Activated CD8-positive, alpha-beta memory T cell treated with anti-CD3 and anti-CD28 coated beads for 24 hours (primary cell): ENCODE data around the gene UBA7.
A peak's percentile ranks its signal among the peaks of the same experiment; 100 is the strongest.

Experiments
- DNase-seq: peaks from one replicate; pipeline ENCODE4 v3.0.0-alpha.2; 2020

Gene UBA7

GRCh38 chr3:49805897-49806701, 7.7 kb downstream of the UBA7 start:
- DNase-seq, result no peak

GRCh38 chr3:49805367-49805782, 8.4 kb downstream of the UBA7 start:
- no peak for DNase-seq

GRCh38 chr3:49804141-49805041, 9.4 kb downstream of the UBA7 start:
- no peak for DNase-seq

GRCh38 chr3:49803465-49804140, 10.2 kb downstream of the UBA7 start:
- DNase-seq, result peak; percentile 79

- peak; percentile 94 for DNase-seq
Observed at GRCh38 chr3:49802719-49803464, 10.9 kb downstream of the UBA7 start, which contains the start of gene INKA1. INKA1 (plus strand) TSS chr3:49803261; CDS start chr3:49803393, 132 bp downstream.

GRCh38 chr3:49801160-49801559, 12.6 kb downstream of the UBA7 start:
- DNase-seq, result no peak

- DNase-seq, result no peak
Observed at GRCh38 chr3:49799761-49800160, 14.0 kb downstream of the UBA7 start, which contains the start of gene CDHR4. CDHR4 (minus strand) TSS chr3:49799873; CDS start chr3:49799812, 61 bp downstream.

- no peak for DNase-seq
Observed at GRCh38 chr3:49799105-49799504, 14.6 kb downstream of the UBA7 start.

GRCh38 chr3:49794926-49795905, 18.5 kb downstream of the UBA7 start:
- no peak for DNase-seq

GRCh38 chr3:49794431-49794830, 19.3 kb downstream of the UBA7 start:
- DNase-seq, result no peak

- DNase-seq, result no peak
Observed at GRCh38 chr3:49793486-49794085, 20.2 kb downstream of the UBA7 start.

- DNase-seq, result peak; percentile 37
Observed at GRCh38 chr3:49792371-49793150, 21.2 kb downstream of the UBA7 start.

GRCh38 chr3:49791571-49791970, 22.2 kb downstream of the UBA7 start:
- peak; percentile 40 for DNase-seq

- DNase-seq, result no peak
Observed at GRCh38 chr3:49790626-49791411, 22.9 kb downstream of the UBA7 start.

GRCh38 chr3:49788056-49788455, 25.7 kb downstream of the UBA7 start:
- no peak for DNase-seq

GRCh38 chr3:49787536-49787935, 26.2 kb downstream of the UBA7 start:
- DNase-seq, result no peak

- DNase-seq, result no peak
Observed at GRCh38 chr3:49787182-49787464, 26.6 kb downstream of the UBA7 start.

GRCh38 chr3:49786357-49787181, 27.2 kb downstream of the UBA7 start, which contains the start of gene IP6K1:
IP6K1 (minus strand) TSS chr3:49786542; CDS start chr3:49748040, 38,502 bp downstream.
- DNase-seq, result peak; percentile 99
